ENCODE data around the gene VMAC.
"Not testable (repeated sequence)": the region's sequence is repeated elsewhere in the genome, so short reads cannot be mapped to it uniquely, and the experiment has no call there.

The VMAC gene

GRCh38 chr19:5904352-5905113 lies at the start of gene VMAC:
Gene VMAC (plus strand): TSS chr19:5904872. CDS start chr19:5904891, 19 bp downstream.
- DNase-seq (ENCODE audit: low read depth), result peak; percentile 99

DNA sequence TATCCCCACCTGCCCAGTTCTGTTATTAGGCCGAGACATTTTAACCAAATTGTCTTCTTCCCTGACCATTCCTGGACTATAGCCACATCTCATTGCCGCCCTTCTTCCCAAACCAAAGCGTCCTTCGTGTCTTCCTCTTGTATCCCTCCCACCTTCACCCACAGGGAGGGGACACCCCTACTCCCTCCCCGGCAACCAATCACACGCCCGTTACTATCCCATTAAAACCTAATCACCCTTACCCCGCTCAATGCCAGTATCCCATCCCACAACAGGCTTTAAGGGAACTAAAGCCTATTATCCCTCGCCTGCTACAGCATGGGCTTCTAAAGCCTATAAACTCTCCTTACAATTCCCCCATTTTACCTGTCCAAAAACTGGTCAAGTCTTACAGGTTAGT lies 49.5 kb upstream of the VMAC start:
- DNase-seq (ENCODE audit: low read depth), result not testable (repeated sequence)

DNA sequence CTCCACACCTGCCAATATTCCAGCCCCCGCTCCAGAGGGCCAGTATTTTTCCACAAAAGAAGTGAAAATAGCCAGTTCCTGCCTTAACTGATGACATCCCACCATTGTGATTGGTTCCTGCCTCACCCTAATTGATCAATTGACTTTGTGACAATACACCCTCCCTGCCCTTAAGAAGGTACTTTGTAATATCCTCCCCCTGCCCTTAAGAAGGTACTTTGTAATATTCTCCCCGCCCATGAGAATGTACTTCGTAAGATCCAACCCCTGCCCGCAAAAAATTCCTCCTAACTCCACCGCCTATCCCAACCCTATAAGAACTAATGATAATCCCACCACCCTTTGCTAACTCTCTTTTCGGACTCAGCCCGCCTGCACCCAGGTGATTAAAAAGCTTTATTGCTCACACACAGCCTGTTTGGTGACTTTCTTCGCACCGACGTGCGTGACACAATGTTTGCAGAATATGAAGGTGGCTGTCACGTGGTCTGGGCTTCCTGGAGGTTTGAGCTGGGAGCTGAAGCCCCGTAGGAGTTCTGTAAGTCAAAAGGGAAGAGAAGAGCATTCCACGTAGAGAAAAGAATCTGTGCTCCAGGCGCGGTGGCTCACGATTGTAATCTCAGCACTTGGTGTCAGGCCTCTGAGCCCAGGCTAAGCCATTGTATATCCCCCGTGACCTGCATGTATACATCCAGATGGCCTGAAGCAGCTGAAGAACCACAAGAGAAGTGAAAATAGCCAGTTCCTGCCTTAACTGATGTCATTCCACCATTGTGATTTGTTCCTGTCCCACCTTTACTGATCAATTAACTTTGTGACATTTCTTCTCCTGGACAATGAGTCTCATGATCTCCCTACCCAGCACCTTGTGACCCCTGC lies 47.2 kb upstream of the VMAC start:
- DNase-seq (ENCODE audit: low read depth), result no peak

- DNase-seq (ENCODE audit: low read depth), result no peak
Measured at GRCh38 chr19:5863030-5863665, 41.5 kb upstream of the VMAC start.

- DNase-seq (ENCODE audit: low read depth), result no peak
Measured at GRCh38 chr19:5864013-5864720, 40.5 kb upstream of the VMAC start.

- DNase-seq (ENCODE audit: low read depth), result no peak
Measured at GRCh38 chr19:5864725-5865486, 39.8 kb upstream of the VMAC start.

DNA sequence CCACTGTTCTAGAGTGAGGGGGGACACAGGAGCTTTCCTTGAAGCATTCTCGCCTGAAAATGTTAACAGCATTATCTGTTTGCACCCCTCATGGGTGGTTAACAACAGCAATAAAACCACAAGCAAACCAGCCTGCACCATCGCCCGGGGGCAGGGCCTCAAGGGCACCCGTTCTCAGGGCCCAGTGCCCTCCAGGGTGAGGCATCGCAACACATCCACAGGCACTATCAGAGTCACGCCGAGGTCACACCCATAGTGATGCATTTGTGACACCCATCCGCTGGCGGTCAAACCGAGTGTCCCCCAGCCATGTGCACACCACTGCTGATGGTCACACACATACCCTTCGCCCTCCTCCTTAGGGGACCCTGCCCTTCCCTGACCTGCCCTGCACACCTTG lies 38.9 kb upstream of the VMAC start:
- no peak for DNase-seq (ENCODE audit: low read depth)

DNA sequence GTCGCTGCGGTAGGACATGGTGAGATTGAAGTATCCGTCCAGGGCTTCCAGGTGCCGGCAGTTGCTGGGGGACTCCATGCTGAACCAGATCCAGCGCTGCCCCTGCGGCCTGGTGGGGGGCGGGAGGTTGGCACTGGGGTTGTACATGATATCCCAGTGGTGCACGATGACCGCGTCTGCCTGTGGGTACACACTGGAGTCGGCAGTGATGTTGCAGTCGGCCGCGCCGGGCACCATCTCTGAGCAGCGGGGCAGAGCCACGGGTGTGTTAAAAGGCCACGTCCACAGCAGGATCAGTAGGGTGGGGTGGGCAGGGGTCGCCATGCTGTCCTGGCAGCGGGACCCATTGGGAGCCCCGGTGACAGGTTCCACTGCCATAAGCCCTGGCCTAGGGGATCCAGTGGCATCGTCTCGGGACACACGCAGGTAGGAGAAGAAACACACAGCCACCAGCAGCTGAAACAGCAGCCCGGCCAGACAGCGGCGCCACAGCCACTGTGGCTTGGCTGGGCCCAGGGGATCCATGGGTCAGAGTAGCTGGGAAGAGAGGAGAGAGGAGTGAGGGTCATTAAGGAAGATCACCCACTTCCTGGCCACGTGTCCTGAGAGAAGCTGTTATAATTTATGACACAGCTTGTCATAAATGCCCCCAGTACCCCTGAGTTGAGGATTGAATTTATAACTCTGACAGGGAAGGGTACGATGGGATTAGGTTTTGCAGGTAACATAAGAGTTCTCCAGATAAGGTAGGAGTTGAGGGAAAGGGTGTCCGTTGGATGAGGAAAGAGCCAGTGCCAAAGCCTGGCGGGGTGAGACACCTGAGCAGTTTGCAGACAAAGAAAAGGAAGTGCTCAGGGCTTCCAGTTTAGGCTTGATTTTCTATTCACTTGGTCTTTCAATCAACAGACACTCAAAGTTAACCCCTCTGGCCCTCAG lies 37.2 kb upstream of the VMAC start:
- DNase-seq (ENCODE audit: low read depth), result no peak

DNA sequence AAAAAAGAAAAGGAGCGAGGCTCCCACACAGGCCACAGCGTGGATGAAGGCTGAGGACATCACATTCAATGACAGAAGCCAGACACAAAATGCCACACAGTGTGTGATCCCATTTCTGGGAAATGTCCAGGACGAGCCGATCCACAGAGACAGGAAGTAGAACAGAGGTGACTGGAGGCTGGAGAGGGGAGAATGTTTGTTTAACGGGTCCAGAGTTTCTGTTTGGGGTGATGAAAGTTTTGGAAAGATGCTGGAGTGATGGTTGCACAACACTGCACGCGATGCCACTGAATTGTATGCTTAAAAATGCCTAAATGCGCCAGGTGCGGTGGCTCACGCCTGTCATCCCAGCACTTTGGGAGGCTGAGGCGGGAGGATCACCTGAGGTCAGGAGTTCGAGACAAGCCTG lies 33.7 kb upstream of the VMAC start:
- no peak for DNase-seq (ENCODE audit: low read depth)

DNA sequence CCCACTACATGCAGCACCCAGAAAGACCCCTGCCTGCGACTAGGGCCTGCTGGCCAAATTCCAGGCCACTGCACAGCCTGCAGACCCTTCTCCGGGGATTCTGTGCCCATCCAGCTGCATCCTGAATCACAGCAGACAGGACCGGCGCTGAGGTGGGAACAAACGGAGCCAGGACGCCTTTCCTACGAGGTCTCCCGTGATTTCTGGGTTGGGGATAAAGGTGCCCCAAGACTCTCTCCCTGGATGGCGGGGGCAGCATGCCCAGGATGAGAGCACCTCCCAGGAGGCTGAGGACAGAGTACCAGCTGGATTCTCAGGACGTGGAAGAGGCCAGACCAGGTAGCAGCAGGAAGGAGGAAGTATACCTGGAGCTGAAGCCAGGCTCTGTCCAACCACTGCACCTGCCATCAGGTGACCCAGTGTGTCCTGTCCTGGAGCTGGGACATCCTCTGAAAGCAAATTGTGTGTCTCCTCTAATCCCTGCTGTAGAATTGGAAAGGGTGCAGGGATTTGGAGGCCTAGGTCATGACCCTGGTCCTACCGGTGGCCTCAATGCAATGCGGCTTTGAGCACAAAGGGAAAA lies 31.0 kb upstream of the VMAC start:
- no peak for DNase-seq (ENCODE audit: low read depth)

DNA sequence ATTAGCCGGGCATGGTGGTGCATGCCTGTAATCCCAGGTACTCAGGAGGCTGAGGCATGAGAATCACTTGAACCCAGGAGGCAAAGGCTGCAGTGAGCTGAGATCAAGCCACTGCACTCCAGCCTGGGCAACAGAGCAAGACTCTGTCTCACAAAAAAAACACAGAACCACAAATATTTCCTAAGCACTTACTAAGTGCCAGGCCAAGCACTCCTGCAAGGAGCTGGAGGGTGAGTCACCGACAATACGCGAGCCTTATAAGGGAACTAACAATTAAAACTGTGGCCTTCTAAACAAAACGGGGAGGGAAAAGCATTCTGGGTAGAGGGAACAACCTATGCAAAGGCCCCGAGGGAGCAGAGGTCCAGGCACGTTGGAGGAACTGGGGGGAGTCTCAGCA lies 30.2 kb upstream of the VMAC start:
- not testable (repeated sequence) for DNase-seq (ENCODE audit: low read depth)

GRCh38 chr19:5877427-5877826 lies 27.2 kb upstream of the VMAC start:
- DNase-seq (ENCODE audit: low read depth), result no peak

DNA sequence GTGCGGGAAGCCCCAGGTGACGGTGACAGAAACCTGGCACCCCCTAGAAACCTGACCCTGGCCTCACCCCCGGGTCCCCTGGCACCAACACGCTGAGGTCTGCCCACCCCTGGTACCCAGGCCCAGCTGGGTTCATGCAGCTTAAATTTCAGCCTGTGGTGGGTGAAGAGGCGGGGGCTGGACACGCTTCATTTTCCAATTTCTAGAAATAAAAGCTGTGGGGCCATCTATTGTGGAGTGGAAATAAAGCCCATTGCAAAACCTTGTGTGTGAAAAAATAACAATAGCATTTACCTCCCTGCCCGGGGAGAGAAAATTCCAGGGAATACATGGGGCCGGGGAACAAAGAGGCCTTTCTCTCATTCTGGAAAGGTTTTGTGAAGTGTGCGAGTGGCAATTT lies 26.8 kb upstream of the VMAC start:
- no peak for DNase-seq (ENCODE audit: low read depth)

DNA sequence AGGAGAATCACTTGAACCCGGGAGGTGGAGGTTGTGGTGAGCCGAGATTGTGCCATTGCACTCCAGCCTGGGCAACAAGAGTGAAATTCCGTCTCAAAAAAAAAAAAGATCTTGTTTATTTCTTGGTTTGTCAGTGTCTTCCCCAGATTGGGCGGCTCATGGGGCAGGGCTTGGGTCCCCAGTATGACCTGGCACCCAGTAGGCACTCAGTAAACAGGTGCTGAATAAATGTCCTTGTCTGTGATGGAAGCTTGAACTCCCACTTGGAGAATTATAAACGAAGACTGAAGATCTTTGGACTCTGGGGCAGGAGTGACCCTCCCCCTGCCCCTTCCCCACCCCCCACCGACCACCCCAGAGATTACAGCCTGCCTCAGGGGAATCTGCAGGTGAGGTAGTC lies 24.5 kb upstream of the VMAC start:
- no peak for DNase-seq (ENCODE audit: low read depth)

DNA sequence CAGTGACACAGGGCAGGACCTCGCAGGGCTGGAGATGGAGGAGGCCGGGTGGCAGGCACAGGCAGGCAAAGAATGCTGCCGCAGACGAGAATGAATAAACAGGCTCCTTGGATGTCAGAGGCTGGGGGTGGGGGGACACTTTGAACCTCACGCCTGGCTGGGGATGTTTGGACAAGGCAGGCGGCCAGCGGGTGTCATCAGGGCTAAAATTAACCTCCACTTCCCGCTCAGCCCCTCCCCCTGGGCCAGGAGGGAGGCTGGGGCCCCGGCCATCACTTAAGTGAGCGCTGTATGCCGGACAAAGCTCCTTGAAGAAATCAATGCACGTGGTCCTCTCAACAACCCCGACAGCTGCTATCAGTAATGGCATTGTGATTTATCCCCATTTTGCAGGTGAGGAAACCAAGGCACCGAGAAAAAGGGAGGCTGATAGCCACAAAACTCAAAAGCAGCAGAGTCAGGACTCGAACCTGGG lies 24.0 kb upstream of the VMAC start:
- no peak for DNase-seq (ENCODE audit: low read depth)

- DNase-seq (ENCODE audit: low read depth), result no peak
Measured at GRCh38 chr19:5881543-5882299, 23.0 kb upstream of the VMAC start.

GRCh38 chr19:5882421-5882968 lies 22.2 kb upstream of the VMAC start:
- DNase-seq (ENCODE audit: low read depth), result no peak

DNA sequence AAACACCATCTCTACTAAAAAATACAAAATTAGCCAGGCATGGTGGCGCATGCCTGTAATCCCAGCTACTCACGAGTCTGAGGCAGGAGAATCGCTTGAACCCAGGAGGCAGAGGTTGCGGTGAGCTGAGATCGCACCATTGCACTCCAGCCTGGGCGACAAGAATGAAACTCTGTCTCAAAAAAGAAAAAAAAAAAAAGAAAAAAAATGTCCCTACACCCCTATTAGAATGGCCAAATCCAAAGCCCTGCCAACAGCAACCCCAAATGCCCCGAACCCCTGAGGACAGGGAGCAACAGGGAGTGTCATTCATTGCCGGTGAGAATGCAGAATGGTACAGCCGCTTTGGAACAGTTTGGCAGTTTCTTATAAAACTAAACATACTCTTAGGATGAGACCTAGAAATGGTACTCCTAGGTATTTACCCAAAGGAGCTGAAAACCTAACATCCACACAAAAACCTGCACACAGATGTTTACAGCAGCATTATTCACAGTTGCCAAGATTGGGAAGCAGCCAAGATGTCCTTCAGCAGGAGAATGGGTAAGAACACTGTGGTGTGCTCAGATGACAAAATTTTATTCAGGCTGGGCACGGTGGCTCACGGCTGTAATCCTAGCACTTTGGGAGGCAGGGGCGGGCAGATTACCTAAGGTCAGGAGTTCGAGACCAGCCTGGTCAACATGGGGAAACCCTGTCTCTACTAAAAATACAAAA lies 21.4 kb upstream of the VMAC start:
- not testable (repeated sequence) for DNase-seq (ENCODE audit: low read depth)

Measured in activated T-cell treated with anti-CD3 and anti-CD28 coated beads for 48 hours (primary cell).